ENCODE results near the gene SYF2.

The SYF2 gene

DNA sequence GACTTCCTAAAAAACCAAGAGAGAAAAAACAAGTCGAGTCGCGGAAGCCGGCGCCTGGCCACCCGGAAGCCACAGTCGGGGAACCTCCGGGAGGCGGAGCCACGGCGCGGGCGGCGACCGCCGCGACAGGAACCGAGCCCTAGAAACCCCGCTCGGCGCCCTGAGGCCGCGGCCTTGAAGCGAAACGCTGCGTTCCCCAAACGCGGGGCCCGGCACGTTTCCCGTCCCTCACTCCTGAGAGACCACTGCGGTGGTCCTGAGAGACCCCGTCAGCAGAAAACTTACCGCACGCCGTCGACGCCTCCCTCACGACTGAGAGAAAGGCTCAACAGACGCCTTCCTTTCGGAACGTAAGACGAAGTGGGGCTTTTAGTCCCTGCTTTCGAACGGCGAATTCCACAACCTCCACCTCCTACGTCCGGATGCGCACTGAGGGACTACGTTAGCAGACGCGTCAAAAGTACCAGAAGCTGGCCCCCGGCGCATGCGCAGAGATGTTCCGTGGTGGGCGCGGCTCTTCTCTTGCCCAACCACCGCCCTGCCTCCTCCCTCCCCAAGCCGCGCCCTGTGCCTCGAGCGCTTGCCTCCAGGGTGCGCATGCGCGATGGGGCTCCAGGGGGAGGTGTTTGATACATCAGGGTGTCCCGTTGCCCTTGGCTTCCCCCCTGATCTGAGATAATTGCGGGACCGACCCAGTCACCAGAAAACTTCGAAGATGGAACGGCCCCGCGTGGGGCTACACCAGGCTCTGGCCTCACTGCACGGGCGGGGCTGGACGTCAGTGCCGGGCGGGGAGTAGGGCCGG, 14.9 kb upstream of the SYF2 start, which contains the start of gene RSRP1:
RSRP1 (minus strand) TSS at position 431 of the 805 bp plus-strand sequence. CDS start 491 bp downstream, outside the sequence.
- TF ChIP-seq, protein P1, sequence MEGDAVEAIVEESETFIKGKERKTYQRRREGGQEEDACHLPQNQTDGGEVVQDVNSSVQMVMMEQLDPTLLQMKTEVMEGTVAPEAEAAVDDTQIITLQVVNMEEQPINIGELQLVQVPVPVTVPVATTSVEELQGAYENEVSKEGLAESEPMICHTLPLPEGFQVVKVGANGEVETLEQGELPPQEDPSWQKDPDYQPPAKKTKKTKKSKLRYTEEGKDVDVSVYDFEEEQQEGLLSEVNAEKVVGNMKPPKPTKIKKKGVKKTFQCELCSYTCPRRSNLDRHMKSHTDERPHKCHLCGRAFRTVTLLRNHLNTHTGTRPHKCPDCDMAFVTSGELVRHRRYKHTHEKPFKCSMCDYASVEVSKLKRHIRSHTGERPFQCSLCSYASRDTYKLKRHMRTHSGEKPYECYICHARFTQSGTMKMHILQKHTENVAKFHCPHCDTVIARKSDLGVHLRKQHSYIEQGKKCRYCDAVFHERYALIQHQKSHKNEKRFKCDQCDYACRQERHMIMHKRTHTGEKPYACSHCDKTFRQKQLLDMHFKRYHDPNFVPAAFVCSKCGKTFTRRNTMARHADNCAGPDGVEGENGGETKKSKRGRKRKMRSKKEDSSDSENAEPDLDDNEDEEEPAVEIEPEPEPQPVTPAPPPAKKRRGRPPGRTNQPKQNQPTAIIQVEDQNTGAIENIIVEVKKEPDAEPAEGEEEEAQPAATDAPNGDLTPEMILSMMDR (IDR thresholded peaks at IDR 0.05; ENCODE audit: unreplicated experiment in 3 of 3) = no peak
- peak within 1 kb of the TSS; percentile 91 to 100 (median 98) for H3K27ac Mint-ChIP-seq
- H3K36me3 Mint-ChIP-seq (ENCODE audit: low read depth) = peaks cover 44% of the 10 kb centered on the region
- no peaks in the 10 kb centered on the region for H3K9me3 Mint-ChIP-seq
- peaks cover 23% of the 10 kb centered on the region for H3K4me1 Mint-ChIP-seq
- no peaks in the 10 kb centered on the region for H3K27me3 Mint-ChIP-seq (ENCODE audit: low read depth)
- H3K4me3 Mint-ChIP-seq = peak within 1 kb of the TSS; percentile 91 to 100 (median 97)

- H3K36me3 Mint-ChIP-seq (ENCODE audit: low read depth) = peaks cover 48% of the 10 kb centered on the region
- no peaks in the 10 kb centered on the region for H3K9me3 Mint-ChIP-seq
- no peaks in the 10 kb centered on the region for H3K27me3 Mint-ChIP-seq (ENCODE audit: low read depth)
- peak overlapping the region; percentile 91 to 100 (median 98) for H3K27ac Mint-ChIP-seq
- TF ChIP-seq, protein P1 (IDR thresholded peaks at IDR 0.05; ENCODE audit: unreplicated experiment in 3 of 3) = no peak
- H3K4me1 Mint-ChIP-seq = peaks cover 23% of the 10 kb centered on the region
- peak overlapping the region; percentile 91 to 100 (median 97) for H3K4me3 Mint-ChIP-seq
These were observed 14.3 kb upstream of the SYF2 start for GRCh38 chr1:25246600-25247023.

DNA sequence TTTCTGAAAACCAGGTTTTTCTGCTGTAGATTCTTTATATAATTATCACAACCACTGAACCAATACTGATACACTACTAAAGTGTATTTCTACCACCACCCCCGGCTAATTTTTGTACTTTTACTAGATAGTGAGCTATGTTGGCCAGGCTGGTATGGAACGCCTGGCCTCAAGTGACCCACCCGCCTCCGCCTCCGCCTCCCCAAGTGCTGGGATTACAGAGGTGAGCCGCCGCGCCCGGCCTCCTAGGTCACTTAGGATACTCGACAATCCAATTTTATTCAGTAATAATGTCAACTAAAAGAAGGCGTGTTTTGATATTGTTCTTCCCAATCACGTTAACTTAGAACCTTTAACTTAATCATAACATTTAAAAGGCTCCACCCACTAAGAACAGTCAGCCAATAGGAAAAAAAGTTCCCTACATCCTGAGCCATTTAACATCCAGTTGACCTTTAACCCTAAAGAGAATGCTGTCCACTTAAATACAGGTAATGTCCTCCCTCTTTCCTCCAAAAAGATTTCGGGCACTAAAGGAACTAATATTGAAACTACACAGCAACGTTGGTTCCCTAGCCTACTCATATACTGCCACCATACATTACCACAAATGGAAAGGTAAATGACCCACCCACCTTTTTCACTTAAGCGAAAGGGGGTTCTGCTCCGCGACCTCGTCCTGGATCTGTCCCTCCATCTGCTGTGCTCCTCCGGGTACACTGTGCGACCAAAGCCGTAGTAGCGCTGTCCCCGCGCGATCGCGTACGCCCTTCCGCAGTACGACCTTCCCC, 13.7 kb upstream of the SYF2 start:
- Mint-ChIP-seq H3K27ac (peak overlapping the region; percentile 91 to 100 (median 98)), H3K36me3 (ENCODE audit: low read depth) (peaks cover 48% of the 10 kb centered on the region), H3K9me3 (no peaks in the 10 kb centered on the region), H3K4me3 (peak overlapping the region; percentile 91 to 100 (median 97)), H3K27me3 (ENCODE audit: low read depth) (no peaks in the 10 kb centered on the region), H3K4me1 (peaks cover 23% of the 10 kb centered on the region)
- TF ChIP-seq, protein P1 (IDR thresholded peaks at IDR 0.05; ENCODE audit: unreplicated experiment in 3 of 3) = no peak

DNA sequence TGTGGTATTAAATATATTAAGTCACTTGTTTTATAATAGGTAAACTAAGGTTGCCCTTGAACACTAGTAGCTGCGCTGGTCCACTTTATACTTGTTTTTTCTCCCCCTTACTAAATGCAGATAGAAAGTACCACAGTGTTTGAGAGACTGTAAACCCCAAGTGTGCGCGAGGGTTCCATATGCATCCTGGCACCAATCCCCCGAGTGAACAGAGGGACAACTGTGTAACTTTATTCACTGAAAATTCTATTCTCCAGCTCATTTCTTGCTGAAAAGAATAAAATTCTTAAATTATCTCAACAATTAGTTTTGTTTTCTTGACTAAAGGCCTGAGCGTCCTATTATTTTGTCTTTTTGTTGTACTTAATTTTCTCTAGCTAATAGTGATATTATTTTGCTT, 13.1 kb upstream of the SYF2 start:
- H3K4me3 Mint-ChIP-seq = peak overlapping the region; percentile 91 to 100 (median 97)
- H3K36me3 Mint-ChIP-seq (ENCODE audit: low read depth) = peaks cover 48% of the 10 kb centered on the region
- H3K27me3 Mint-ChIP-seq (ENCODE audit: low read depth) = no peaks in the 10 kb centered on the region
- peak overlapping the region; percentile 40 to 91 (median 49) for H3K27ac Mint-ChIP-seq
- H3K9me3 Mint-ChIP-seq = no peaks in the 10 kb centered on the region
- TF ChIP-seq, protein P1 (IDR thresholded peaks at IDR 0.05; ENCODE audit: unreplicated experiment in 3 of 3) = no peak
- peaks cover 26% of the 10 kb centered on the region for H3K4me1 Mint-ChIP-seq

DNA sequence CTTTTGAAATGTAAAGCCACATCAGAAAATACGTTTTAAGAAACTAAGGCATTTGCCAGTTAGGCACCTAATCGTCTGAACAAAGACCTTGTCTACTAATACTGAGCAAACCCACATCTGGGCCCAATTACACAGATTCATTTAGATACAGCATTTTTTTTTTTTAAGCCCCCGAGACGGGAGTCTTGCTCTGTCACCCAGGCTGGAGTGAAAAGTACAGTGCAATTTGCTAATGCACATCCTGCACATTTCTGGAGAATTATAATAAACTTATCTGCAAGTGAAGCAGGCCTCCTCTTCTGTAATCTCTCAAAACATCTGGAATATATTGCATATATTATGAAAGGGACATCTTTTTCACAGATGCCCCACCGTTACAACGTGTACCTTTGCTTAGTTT, 11.6 kb upstream of the SYF2 start:
- Mint-ChIP-seq H3K36me3 (ENCODE audit: low read depth) (peaks cover 51% of the 10 kb centered on the region), H3K4me1 (peaks cover 38% of the 10 kb centered on the region), H3K9me3 (no peaks in the 10 kb centered on the region), H3K27ac (no peak overlapping the region), H3K4me3 (peak overlapping the region; percentile 21 to 60 (median 58)), H3K27me3 (ENCODE audit: low read depth) (no peaks in the 10 kb centered on the region)
- TF ChIP-seq, protein P1 (IDR thresholded peaks at IDR 0.05; ENCODE audit: unreplicated experiment in 3 of 3) = no peak
